Inflammatory macrophage (primary cell): ENCODE measurements around the gene PXMP4.

ENCODE experiments used
- DNase-seq, 2 donors: peaks; one replicate each; pipeline ENCODE4 v3.0.0-alpha.2; 2020 to 2022

Gene PXMP4

DNA sequence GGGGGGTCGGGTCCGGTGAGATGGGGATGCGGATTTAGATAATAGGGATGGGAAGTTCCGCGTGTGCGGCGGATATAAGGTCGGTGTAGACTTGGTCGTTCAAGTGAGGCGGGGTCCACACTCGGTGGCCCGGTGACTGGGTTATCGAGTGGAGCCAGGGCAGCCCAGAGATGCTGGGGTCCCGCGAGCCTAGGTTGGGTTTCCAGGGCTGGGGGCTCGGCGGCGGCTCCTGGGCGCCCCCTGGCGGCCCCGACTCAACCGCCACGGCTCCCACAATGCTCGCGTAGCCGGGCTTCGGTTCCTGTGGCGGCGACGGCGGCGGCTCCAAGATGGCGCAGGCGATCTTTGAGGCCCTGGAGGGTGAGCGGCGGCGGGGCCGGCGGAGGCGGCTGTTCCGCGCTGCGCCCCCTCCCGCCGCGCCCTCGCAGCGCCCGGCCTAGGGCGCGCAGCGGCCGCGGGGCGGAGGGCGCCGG is 11.6 kb upstream of the PXMP4 start, which contains the start of gene ZNF341:
ZNF341 (plus strand) TSS at position 304 of the 473 bp plus-strand sequence; CDS start at position 330, 26 bp downstream.
- peak; percentile 85 to 89 for DNase-seq

GRCh38 chr20:33730946-33731692 is 11.0 kb upstream of the PXMP4 start:
- DNase-seq: no peak

GRCh38 chr20:33729101-33729500 is 9.0 kb upstream of the PXMP4 start:
- no peak for DNase-seq

DNA sequence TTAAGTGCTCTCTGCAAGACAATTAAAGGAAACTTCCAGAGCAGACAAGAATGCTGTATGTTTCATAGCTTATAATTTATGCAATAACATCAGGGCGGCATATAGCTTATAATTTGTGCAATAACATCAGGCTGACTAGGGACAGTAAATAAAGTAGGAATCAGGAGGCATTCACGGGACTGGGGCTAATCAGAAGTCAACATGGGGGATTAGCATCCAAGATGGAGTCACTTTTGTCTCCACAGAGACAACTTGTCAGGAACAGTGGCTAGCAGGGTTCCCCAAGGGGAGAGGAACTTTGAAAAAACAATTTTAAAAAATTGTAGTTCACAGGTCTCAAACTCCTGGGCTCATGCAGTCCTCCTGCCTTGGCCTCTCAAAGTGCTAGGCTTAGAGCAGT is 8.4 kb upstream of the PXMP4 start:
- DNase-seq: no peak

DNA sequence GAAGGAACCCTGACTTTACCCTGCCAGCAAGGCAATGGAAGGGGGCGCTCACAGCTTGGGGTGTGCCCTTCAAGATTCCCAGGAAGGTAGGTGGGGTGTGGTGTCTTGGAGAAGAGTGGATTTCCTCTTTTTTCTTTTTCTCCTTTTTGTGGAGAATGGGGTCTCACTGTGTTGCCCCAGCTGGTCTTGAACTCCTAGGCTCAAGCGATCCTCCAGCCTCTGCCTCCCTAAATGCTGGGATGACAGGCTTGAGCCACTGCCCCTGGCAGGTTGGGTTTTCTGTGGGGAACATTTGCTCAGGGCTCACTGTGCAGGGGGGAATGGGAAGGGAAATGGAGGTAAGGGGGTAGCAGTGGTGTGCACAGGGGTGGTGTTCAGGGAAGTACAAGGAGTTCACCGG is 7.7 kb upstream of the PXMP4 start:
- no peak for DNase-seq

- DNase-seq: no peak
These were observed 7.0 kb upstream of the PXMP4 start for GRCh38 chr20:33727115-33727479.

- no peak for DNase-seq
These were observed 5.6 kb upstream of the PXMP4 start for GRCh38 chr20:33725607-33726264.

DNA sequence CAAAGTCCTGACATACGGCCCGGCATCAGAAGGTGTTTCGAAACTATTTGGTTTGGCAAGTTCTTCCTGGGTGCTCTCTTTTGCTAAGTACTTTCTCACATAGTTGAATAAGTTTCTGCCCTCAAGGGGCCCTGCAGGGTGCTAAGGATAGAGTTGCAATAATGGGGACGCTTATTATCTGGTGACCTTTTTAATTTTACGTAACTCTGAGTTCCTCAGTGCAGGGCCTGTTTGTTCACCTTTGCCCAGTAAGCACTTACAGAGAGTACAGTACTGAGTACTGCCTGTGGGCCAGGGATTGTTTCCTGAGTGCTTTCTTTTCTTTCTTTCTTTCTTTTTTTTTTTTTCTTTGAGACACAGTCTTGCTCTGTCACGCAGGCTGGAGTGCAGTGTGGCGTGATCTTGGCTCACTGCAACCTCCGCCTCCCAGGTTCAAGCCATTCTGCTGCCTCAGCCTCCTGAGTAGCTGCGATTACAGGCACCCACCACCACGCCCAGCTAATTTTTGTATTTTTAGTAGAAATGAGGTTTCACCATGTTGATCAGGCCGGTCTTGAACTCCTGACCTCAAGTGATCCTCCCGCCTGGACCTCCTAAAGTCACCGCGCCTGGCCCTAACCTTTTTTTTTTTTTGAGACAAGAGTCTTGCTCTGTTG is 4.5 kb upstream of the PXMP4 start:
- DNase-seq: peak; percentile 45 to 52

GRCh38 chr20:33721391-33722140 is 1.5 kb upstream of the PXMP4 start:
- DNase-seq: no peak

GRCh38 chr20:33719277-33719988 is 677 bp downstream of the PXMP4 start:
- peak in 1 of 2 donors; percentile 3 for DNase-seq

DNA sequence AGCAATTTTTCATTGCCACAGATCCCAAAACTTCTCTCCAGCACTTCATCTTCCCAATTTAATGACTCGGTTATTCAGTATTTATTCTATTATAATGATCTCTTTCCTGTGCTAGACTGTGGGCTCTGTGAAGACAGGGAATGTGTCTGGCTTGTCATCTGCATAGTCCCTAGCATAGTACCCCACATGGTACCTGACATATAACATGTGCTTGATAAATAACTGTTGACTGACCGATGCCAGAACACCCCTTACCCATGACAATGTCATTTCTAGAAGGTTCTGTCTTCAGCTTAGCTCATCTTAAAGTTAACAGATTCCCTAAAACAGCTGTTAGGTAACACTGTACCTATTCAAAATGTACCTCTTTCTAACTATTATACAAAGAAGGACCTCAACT is 3.6 kb downstream of the PXMP4 start:
- DNase-seq: no peak

- no peak for DNase-seq
These were observed 6.2 kb downstream of the PXMP4 start for GRCh38 chr20:33713865-33714367.

- DNase-seq: no peak
These were observed 8.7 kb downstream of the PXMP4 start for GRCh38 chr20:33711446-33711738.

- no peak for DNase-seq
These were observed 9.2 kb downstream of the PXMP4 start for GRCh38 chr20:33710681-33711445.

- peak in 1 of 2 donors; percentile 24 for DNase-seq
These were observed 10.1 kb downstream of the PXMP4 start for GRCh38 chr20:33709905-33710541.

DNA sequence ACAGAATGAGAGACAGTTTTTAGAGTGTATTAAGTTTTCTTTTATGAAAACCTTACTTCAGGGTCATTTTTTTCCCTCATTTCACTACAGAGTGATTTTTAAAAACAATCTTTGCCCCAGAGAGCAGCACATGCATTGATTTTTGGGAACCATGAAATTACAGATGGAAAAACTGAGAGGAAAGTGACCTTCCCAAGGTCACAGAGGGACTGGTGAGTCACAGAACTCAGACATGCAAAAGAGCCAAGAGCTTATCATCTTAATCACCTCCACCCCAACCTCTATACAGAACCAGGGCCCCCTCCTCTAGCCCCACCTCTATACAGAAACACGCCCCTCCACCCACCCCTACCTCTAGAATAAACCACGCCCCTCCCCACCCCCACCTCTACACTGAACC is 10.7 kb downstream of the PXMP4 start:
- DNase-seq: no peak

DNA sequence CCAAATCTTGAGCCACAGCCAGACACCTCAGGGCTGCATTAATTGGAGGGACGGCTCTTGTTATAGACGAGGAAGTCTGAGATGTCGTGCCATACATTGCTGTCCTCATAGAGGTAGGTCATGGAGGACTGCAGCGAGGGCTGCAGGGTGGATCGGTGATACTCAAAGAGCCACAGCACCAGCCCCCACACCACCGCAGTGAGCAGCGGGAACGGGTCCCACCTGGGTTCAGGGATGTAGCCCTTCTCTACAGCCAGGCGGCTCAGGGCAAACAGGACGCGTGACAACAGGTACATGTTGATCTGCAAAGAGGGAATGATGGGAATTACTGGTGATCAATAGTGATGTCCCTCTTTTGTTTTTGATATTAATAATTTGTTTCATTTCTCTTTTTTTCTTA is 12.4 kb downstream of the PXMP4 start:
- no peak for DNase-seq

DNA sequence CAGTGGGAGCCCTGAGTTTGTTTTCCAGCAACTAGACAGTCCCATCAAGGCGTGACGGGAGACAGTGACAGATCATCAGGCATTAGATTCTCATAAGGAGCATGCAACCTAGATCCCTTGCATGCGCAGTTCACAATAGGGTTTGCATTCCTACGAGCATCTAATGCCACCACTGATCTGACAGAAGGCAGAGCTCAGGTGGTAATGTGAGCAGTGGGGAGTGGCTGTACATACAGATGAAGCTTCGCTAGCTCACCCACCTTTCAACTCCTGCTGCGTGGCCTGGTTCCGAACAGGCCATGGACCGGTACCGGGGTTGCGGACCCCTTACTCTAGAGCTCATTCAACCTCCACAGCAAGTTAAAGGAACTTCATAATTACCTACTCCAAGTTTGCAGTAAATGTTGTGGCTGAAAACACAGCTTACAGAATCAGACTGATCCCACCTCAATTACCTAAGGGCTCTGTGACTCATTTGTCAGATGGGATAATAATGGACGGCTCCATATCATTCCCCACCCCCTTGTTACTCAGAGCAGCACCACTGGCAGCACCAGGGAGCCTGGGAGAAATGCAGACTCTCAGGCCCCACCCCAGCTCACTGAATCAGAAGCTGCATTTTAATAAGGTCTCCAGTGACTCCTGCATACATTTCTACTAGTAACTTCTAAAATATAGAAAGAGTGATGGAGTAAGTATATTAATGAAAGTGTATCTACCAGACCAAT is 15.7 kb downstream of the PXMP4 start:
- no peak for DNase-seq

- no peak for DNase-seq
These were observed 16.5 kb downstream of the PXMP4 start for GRCh38 chr20:33703498-33704137.

DNA sequence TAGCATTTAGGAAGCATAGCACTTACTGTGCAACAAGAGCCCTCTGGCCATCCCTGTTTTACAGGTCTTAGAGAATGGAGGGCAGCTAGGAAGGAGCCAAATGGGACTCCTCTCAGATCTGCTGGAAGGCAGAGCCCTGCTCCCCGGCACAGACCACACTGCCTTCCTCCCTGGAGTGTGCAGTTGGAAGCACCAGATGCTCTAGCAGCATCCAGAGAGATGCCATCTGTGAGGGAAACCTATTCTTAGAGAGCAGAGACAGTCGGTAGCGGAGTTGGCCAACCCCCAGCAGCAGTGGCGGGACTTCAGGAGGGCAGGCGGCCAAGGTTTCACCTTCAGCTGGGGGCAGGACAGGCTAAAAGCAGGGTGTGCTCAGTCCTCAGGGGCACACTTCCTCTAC is 17.2 kb downstream of the PXMP4 start:
- DNase-seq: no peak
